ENCODE results near the gene HOXA11. TPM values are rescaled to one million over a fixed set of nuclear protein-coding genes. Genes with fewer than 3 reads are reported as not detected.

The HOXA11 gene
- total RNA-seq, 1 experiment from 2014 or later = 26.6 TPM

- no peaks in the 10 kb centered on the region for H3K9me2 ChIP-seq (replicated peaks; ENCODE audit: low read length)
- ATAC-seq = no peak
- no peak for TF ChIP-seq EZH2phosphoT487 (IDR thresholded peaks at IDR 0.05; ENCODE audit: borderline replicate concordance, low read length)
- TF ChIP-seq CTCF (conservative IDR thresholded peaks at IDR 0.05; ENCODE audit: low read depth, low read length) = no peak
- no peak for TF ChIP-seq EZH2 (IDR thresholded peaks at IDR 0.05; ENCODE audit: low read length, unreplicated experiment)
- no peaks in the 10 kb centered on the region for H3K36me3 ChIP-seq (ENCODE audit: low read depth, low read length)
- no peak overlapping the region for H3K27ac ChIP-seq (ENCODE audit: low read length)
- H3K4me1 ChIP-seq (ENCODE audit: insufficient read depth, low read length) = peaks cover 14% of the 10 kb centered on the region
- H3K79me2 ChIP-seq (ENCODE audit: low read length) = no peaks in the 10 kb centered on the region
- H2AFZ ChIP-seq (ENCODE audit: low read length) = no peak overlapping the region
- no peaks in the 10 kb centered on the region for H4K20me1 ChIP-seq (ENCODE audit: low read length)
- no peaks in the 10 kb centered on the region for H3K9me3 ChIP-seq (ENCODE audit: low read length)
- no peaks in the 10 kb centered on the region for H3F3A ChIP-seq (ENCODE audit: low read length, unreplicated experiment)
- no peak overlapping the region for H3K4me3 ChIP-seq (ENCODE audit: low read length)
- BruUV-seq (replicated peaks) = no TSS peak
- ChIA-PET CTCF (no interaction called here), POLR2A (ENCODE audit: unreplicated experiment) (no interaction called here)
- no peak overlapping the region for H3K9ac ChIP-seq (ENCODE audit: low read length)
- no peaks in the 10 kb centered on the region for H3K27me3 ChIP-seq (ENCODE audit: low read length)
- DNase-seq = no peak
- intact Hi-C loops (cut with micrococcal nuclease) = no loop called here
- H3K4me2 ChIP-seq (ENCODE audit: low read length) = no peak overlapping the region
Observed at GRCh38 chr7:27224983-27225934, 40.2 kb upstream of the HOXA11 start.

GRCh38 chr7:27223941-27224575 is 39.0 kb upstream of the HOXA11 start:
- ATAC-seq (no peak), DNase-seq (no peak)
- BruUV-seq (replicated peaks) = no TSS peak
- Histone ChIP-seq H2AFZ (ENCODE audit: low read length) (no peak overlapping the region), H3K4me1 (ENCODE audit: insufficient read depth, low read length) (peaks cover 14% of the 10 kb centered on the region), H3K4me2 (ENCODE audit: low read length) (no peak overlapping the region), H3K27me3 (ENCODE audit: low read length) (no peaks in the 10 kb centered on the region), H3K79me2 (ENCODE audit: low read length) (no peaks in the 10 kb centered on the region), H3K4me3 (ENCODE audit: low read length) (no peak overlapping the region), H3K9me3 (ENCODE audit: low read length) (no peaks in the 10 kb centered on the region), H4K20me1 (ENCODE audit: low read length) (no peaks in the 10 kb centered on the region), H3K9ac (ENCODE audit: low read length) (no peak overlapping the region), H3F3A (ENCODE audit: low read length, unreplicated experiment) (no peaks in the 10 kb centered on the region), H3K27ac (ENCODE audit: low read length) (no peak overlapping the region), H3K36me3 (ENCODE audit: low read depth, low read length) (no peaks in the 10 kb centered on the region), H3K9me2 (replicated peaks; ENCODE audit: low read length) (no peaks in the 10 kb centered on the region)
- ChIA-PET CTCF (no interaction called here), POLR2A (ENCODE audit: unreplicated experiment) (no interaction called here)
- intact Hi-C loops (cut with micrococcal nuclease) = no loop called here
- TF ChIP-seq EZH2 (IDR thresholded peaks at IDR 0.05; ENCODE audit: low read length, unreplicated experiment) (no peak), EZH2phosphoT487 (IDR thresholded peaks at IDR 0.05; ENCODE audit: borderline replicate concordance, low read length) (no peak), CTCF (conservative IDR thresholded peaks at IDR 0.05; ENCODE audit: low read depth, low read length) (no peak)

Data from PC-3 (cell line).